Ascending aorta (tissue), 2 donors: ENCODE data around the gene LMO1. TPM values are rescaled to one million over a fixed set of nuclear protein-coding genes. Genes with fewer than 3 reads are reported as not detected.

ENCODE experiments used
- DNase-seq, 2 donors: peaks; one replicate each; pipeline ENCODE4 v3.0.0-alpha.2; 2019; ENCODE audit warnings: low spot score in 2 of 2
- H3K27ac ChIP-seq, 2 donors: fragments of 200-600 bp; sonication (generic); one replicate each; pipeline ENCODE4 v1.5.1; 2016 to 2017; ENCODE audit warnings: mild to moderate bottlenecking in 1 of 2
- H3K27me3 ChIP-seq: fragments of 200-600 bp; sonication (generic); one replicate; pipeline ENCODE4 v1.5.1; 2017
- H3K36me3 ChIP-seq, 2 donors: fragments of 200-600 bp; sonication (generic); one replicate each; pipeline ENCODE4 v1.5.1; 2016
- H3K4me1 ChIP-seq, 2 donors: fragments of 200-600 bp; sonication (generic); one replicate each; pipeline ENCODE4 v1.5.1; 2016 to 2017; ENCODE audit warnings: mild to moderate bottlenecking in 1 of 2
- H3K4me3 ChIP-seq, 2 donors: fragments of 200-600 bp; sonication (generic); one replicate each; pipeline ENCODE4 v1.5.1; 2016 to 2017; ENCODE audit warnings: mild to moderate bottlenecking in 1 of 2
- H3K9me3 ChIP-seq, 2 donors: fragments of 200-600 bp; sonication (generic); one replicate each; pipeline ENCODE4 v1.5.1; 2016
- CTCF ChIP-seq, 3 experiments: fragments of 200-600 bp in 2 of 3; fragments of 450-650 bp in 1 of 3; sonication (generic) in 2 of 3; IDR thresholded peaks; one replicate each; pipeline ENCODE4 v1.5.1; 2016 to 2019; ENCODE audit warnings: antibody characterized with exemption in 3 of 3, mild to moderate bottlenecking in 1 of 3, moderate library complexity in 1 of 3
- intact Hi-C: fragments of 100-400 bp; cut with DNase I; formaldehyde crosslinking; loops from one replicate; pipeline ENCODE4 v1.15.1; 2023
- total RNA-seq: library from RNA; depleted of rRNA; stranded (reverse); fragments of >200 nt; gene quantifications from one replicate; pipeline ENCODE4 v1.1.0, GENCODE V29; 2016

The LMO1 gene
- total RNA-seq, 1 donor from 2014 or later = not detected

GRCh38 chr11:8249482-8249881, 14.2 kb downstream of the LMO1 start:
- Histone ChIP-seq H3K27ac (no peak overlapping the region), H3K4me1 (no peaks in the 10 kb centered on the region), H3K4me3 (no peak overlapping the region), H3K9me3 (no peaks in the 10 kb centered on the region), H3K27me3 (no peaks in the 10 kb centered on the region), H3K36me3 (no peaks in the 10 kb centered on the region)
- TF ChIP-seq CTCF (IDR thresholded peaks at IDR 0.05) = no peak
- no peak for DNase-seq
- intact Hi-C loops = no loop called here

- Histone ChIP-seq H3K36me3 (no peaks in the 10 kb centered on the region), H3K9me3 (no peaks in the 10 kb centered on the region), H3K4me3 (no peak overlapping the region), H3K27ac (no peak overlapping the region), H3K27me3 (no peaks in the 10 kb centered on the region), H3K4me1 (no peaks in the 10 kb centered on the region)
- no peak for DNase-seq
- intact Hi-C loops = no loop called here
- TF ChIP-seq CTCF (IDR thresholded peaks at IDR 0.05) = no peak
These were observed 14.9 kb downstream of the LMO1 start for GRCh38 chr11:8248786-8249185.

- Histone ChIP-seq H3K9me3 (no peaks in the 10 kb centered on the region), H3K27ac (no peak overlapping the region), H3K4me1 (no peaks in the 10 kb centered on the region), H3K27me3 (no peaks in the 10 kb centered on the region), H3K4me3 (no peak overlapping the region), H3K36me3 (no peaks in the 10 kb centered on the region)
- no peak for DNase-seq
- intact Hi-C loops = loop anchor here (2.0 kb wide), 1 partner anchor 15 kb away; the partner anchor contains the start of gene LMO1
- peak in 2 of 3 experiments; percentile 8 to 37 for TF ChIP-seq CTCF (IDR thresholded peaks at IDR 0.05)
These were observed 16.4 kb downstream of the LMO1 start for GRCh38 chr11:8247312-8247711.

GRCh38 chr11:8243458-8243857, 20.2 kb downstream of the LMO1 start:
- intact Hi-C loops = no loop called here
- Histone ChIP-seq H3K36me3 (no peaks in the 10 kb centered on the region), H3K27me3 (no peaks in the 10 kb centered on the region), H3K4me3 (no peak overlapping the region), H3K27ac (no peak overlapping the region), H3K4me1 (no peaks in the 10 kb centered on the region), H3K9me3 (no peaks in the 10 kb centered on the region)
- DNase-seq = no peak
- TF ChIP-seq CTCF (IDR thresholded peaks at IDR 0.05) = no peak

GRCh38 chr11:8242499-8243280, 21.0 kb downstream of the LMO1 start:
- Histone ChIP-seq H3K36me3 (no peaks in the 10 kb centered on the region), H3K27me3 (no peaks in the 10 kb centered on the region)
- intact Hi-C loops = no loop called here

More at GRCh38 chr11:8242499-8243280, 21.0 kb downstream of the LMO1 start:
- Histone ChIP-seq H3K9me3 (no peaks in the 10 kb centered on the region), H3K4me3 (no peak overlapping the region), H3K4me1 (no peaks in the 10 kb centered on the region), H3K27ac (no peak overlapping the region)
- DNase-seq = no peak
- TF ChIP-seq CTCF (IDR thresholded peaks at IDR 0.05) = no peak
